K562 treated with DMSO at 1 percent for 4 hours (cell line): ENCODE data around the gene RNF181. TPM values are rescaled to one million over a fixed set of nuclear protein-coding genes. Genes with fewer than 3 reads are reported as not detected.

Experiments
- total RNA-seq: library from RNA; unstranded; fragments of 300-600 nt; gene quantifications from 2 replicates; pipeline ENCODE4 v1.2.3, GENCODE V29; 2022; ENCODE audit not compliant: insufficient read depth

RNF181 gene
- 259 and 269 TPM in 2 replicates for total RNA-seq

GRCh38 chr2:85595301-85596025 lies at the start of gene RNF181:
RNF181 (plus strand) TSS chr2:85595745; CDS start chr2:85595764, 19 bp downstream.

GRCh38 chr2:85561280-85562212 lies 34.0 kb upstream of the RNF181 start, which contains the start of gene GGCX:
GGCX (minus strand) TSS chr2:85561493; CDS start chr2:85561428, 65 bp downstream.

GRCh38 chr2:85577386-85578242 lies 17.9 kb upstream of the RNF181 start, which contains the start of gene VAMP8:
VAMP8 (plus strand) TSS chr2:85577586; CDS start chr2:85577647, 61 bp downstream.

DNA sequence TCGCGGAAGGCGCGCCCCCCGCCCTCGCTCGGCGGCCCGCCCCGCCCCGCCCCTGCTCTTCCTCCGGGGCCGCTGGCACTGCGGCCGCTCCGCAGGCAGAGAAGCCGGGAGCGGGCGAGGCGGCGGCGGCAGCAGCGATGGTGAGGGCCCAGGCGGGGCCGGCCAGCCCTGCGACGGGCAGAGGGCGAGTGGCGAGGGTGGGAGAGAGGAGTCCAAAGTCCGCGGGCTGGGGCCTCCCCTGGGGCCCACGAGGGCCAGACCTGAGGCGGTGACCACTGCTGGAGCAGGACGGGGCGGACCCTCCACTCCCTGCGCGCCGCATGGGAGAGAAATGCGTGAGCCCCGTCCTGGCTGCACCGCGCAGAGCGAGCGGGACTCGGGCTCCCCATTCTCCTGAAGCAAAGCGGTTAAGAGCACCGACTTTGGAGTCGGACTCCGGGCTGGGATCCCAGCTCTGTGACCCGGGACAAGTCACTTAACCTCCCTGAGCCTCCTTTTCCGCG lies 11.1 kb upstream of the RNF181 start, which contains the start of gene VAMP5:
VAMP5 (plus strand) TSS at position 78 of the 503 bp plus-strand sequence; CDS start at position 138, 60 bp downstream.

DNA sequence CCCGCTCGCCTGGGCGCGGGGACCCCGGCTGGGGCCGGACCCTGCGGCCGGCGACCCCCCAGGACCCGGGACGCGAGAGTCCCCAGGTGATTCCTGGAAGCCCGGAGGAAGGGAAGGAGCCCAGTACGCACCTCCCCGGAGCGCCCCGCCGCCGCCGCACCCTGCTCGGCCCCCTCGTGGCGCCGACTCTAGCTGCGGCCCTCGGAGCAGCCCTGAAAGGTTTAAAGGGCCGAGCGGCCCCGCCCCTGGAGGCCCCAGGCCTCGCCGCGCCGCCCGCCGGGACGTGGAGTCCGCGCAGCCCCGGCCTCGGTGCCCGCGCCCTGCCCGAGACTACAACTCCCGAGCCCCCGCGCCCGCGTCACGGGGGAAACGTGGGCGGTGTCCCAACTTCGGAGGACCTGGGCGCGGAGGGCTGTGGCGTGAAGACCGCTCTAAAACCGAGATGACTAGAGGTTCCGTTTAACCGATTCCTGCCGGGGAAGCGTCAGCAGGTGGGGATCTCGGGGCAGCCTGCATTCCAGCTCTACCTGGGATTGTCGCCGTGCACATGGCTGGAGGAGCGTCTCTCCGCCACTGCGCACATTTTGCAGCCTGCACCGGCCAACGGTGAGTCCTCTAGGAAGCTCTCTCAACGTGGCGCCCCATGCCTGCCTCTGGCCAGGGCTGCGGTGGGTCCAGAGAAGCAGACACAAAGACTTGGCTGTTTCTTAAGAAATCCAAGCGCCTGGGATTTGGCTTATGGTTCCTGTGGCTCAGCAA lies 7.1 kb downstream of the RNF181 start, which contains the start of gene TMEM150A:
TMEM150A (minus strand) TSS at position 223 of the 759 bp plus-strand sequence. CDS start 750 bp downstream, outside the sequence.

GRCh38 chr2:85611705-85612587 lies 16.4 kb downstream of the RNF181 start, which contains the start of gene C2orf68:
C2orf68 (minus strand) TSS chr2:85612066; CDS start chr2:85611984, 82 bp downstream.

Other genes with a start within 250 kb of the RNF181 start
- 27.3 and 29.1 TPM in 2 replicates for gene RETSAT, start 241.2 kb upstream of the RNF181 start, total RNA-seq
- gene ELMOD3, start 241.0 kb upstream of the RNF181 start, total RNA-seq: 13.4 and 18.3 TPM in 2 replicates
- gene CAPG, start 185.4 kb upstream of the RNF181 start, total RNA-seq: 94.8 and 104 TPM in 2 replicates
- gene SH2D6, start 177.0 kb upstream of the RNF181 start, total RNA-seq: not detected in 2 replicates
- gene MAT2A, start 56.6 kb upstream of the RNF181 start, total RNA-seq: 114 and 177 TPM in 2 replicates
- gene GGCX, start 34.3 kb upstream of the RNF181 start, total RNA-seq: 11.6 and 16.2 TPM in 2 replicates
- gene VAMP8, start 18.2 kb upstream of the RNF181 start, total RNA-seq: 161 and 170 TPM in 2 replicates
- not detected in 2 replicates for gene VAMP5, start 11.3 kb upstream of the RNF181 start, total RNA-seq
- gene TMEM150A, start 7.0 kb downstream of the RNF181 start, total RNA-seq: 13.9 and 19.1 TPM in 2 replicates
- gene C2orf68, start 16.3 kb downstream of the RNF181 start, total RNA-seq: 33.2 and 51.4 TPM in 2 replicates
- 94.0 and 97.0 TPM in 2 replicates for gene USP39, start 20.4 kb downstream of the RNF181 start, total RNA-seq
- not detected in 2 replicates for gene SFTPB, start 72.5 kb downstream of the RNF181 start, total RNA-seq
- not detected in 2 replicates for gene GNLY, start 98.6 kb downstream of the RNF181 start, total RNA-seq
- not detected in 2 replicates for gene ATOH8, start 158.2 kb downstream of the RNF181 start, total RNA-seq